Mesendoderm (in vitro differentiated cells): ENCODE measurements around the gene SLC51B.

ENCODE experiments used
- DNase-seq: peaks from one replicate; pipeline ENCODE4 v3.0.0; 2013
- H2AK5ac ChIP-seq: 2 replicates; pipeline ENCODE4 v1.6.1; 2013; ENCODE audit warnings: low read length, inconsistent platforms
- H2BK120ac ChIP-seq: 2 replicates; pipeline ENCODE4 v1.6.1; 2013; ENCODE audit warnings: low read depth, mild to moderate bottlenecking, low read length, moderate library complexity, mixed read lengths
- H2BK15ac ChIP-seq: replicated peaks from 2 replicates; pipeline ENCODE4 v1.6.1; 2013; ENCODE audit warnings: low read depth, mild to moderate bottlenecking, moderate library complexity
- H2BK5ac ChIP-seq: 2 replicates; pipeline ENCODE4 v1.6.1; 2013; ENCODE audit warnings: low read length, inconsistent platforms
- H3K18ac ChIP-seq: 2 replicates; pipeline ENCODE4 v1.6.1; 2013; ENCODE audit warnings: mild to moderate bottlenecking, low read length, mixed read lengths
- H3K23ac ChIP-seq: one replicate; pipeline ENCODE4 v1.6.1; 2013; ENCODE audit warnings: low read length
- H3K27ac ChIP-seq: 2 replicates; pipeline ENCODE4 v1.5.1; 2013; ENCODE audit warnings: low read depth, mild to moderate bottlenecking, inconsistent platforms, low read length, moderate library complexity
- H3K27me3 ChIP-seq: 2 replicates; pipeline ENCODE4 v1.6.1; 2013; ENCODE audit warnings: low read length, control low read depth, mild to moderate bottlenecking, inconsistent platforms; ENCODE audit not compliant: insufficient read depth, poor library complexity
- H3K36me3 ChIP-seq: 2 replicates; pipeline ENCODE4 v1.6.1; 2013; ENCODE audit warnings: low read length, inconsistent platforms; ENCODE audit not compliant: control insufficient read depth, insufficient read depth
- H3K4ac ChIP-seq: one replicate; pipeline ENCODE4 v1.6.1; 2013; ENCODE audit warnings: low read depth, mild to moderate bottlenecking, low read length, moderate library complexity
- H3K4me1 ChIP-seq: 2 replicates; pipeline ENCODE4 v1.6.1; 2013; ENCODE audit warnings: low read depth, low read length, inconsistent platforms; ENCODE audit not compliant: control insufficient read depth
- H3K4me2 ChIP-seq: 2 replicates; pipeline ENCODE4 v1.6.1; 2013; ENCODE audit warnings: low read length
- H3K4me3 ChIP-seq: 2 replicates; pipeline ENCODE4 v1.5.1; 2013; ENCODE audit warnings: mild to moderate bottlenecking, low read length
- H3K56ac ChIP-seq: one replicate; pipeline ENCODE4 v1.6.1; 2013; ENCODE audit warnings: low read length
- H3K79me1 ChIP-seq: 2 replicates; pipeline ENCODE4 v1.6.1; 2013; ENCODE audit warnings: low read length, inconsistent platforms
- H3K79me2 ChIP-seq: 2 replicates; pipeline ENCODE4 v1.6.1; 2013; ENCODE audit warnings: mild to moderate bottlenecking, low read length; ENCODE audit not compliant: control insufficient read depth, insufficient read depth
- H3K9ac ChIP-seq: 2 replicates; pipeline ENCODE4 v1.6.1; 2013; ENCODE audit warnings: low read length, inconsistent platforms
- H4K5ac ChIP-seq: one replicate; pipeline ENCODE4 v1.6.1; 2013; ENCODE audit warnings: low read length
- H4K8ac ChIP-seq: one replicate; pipeline ENCODE4 v1.6.1; 2013; ENCODE audit warnings: low read depth, mild to moderate bottlenecking, control low read depth, low read length, moderate library complexity
- WGBS: extraction: QIAGEN DNeasy Blood & Tissue Kit; methylation state at CpG from one replicate; pipeline ENCODE4 v1.1.7; 2013; ENCODE audit warnings: low lambda C conversion rate, missing lambda C conversion rate; ENCODE audit not compliant: insufficient coverage; ENCODE audit errors: extremely low coverage; 5-methylcytosine and 5-hydroxymethylcytosine counted together

The SLC51B gene

GRCh38 chr15:65100442-65100841, 55.3 kb downstream of the SLC51B start:
- Histone ChIP-seq H4K8ac (no peak overlapping the region), H3K79me1 (no peaks in the 10 kb centered on the region), H3K27ac (no peak overlapping the region), H2BK120ac (no peak overlapping the region), H3K23ac (no peak overlapping the region), H3K4me1 (no peaks in the 10 kb centered on the region), H2AK5ac (no peak overlapping the region), H2BK15ac (no peak overlapping the region), H2BK5ac (no peak overlapping the region), H3K4me2 (no peak overlapping the region), H4K5ac (no peak overlapping the region), H3K56ac (no peak overlapping the region), H3K36me3 (no peaks in the 10 kb centered on the region), H3K79me2 (no peaks in the 10 kb centered on the region), H3K18ac (no peak overlapping the region), H3K4me3 (no peak overlapping the region), H3K27me3 (no peaks in the 10 kb centered on the region), H3K9ac (no peak overlapping the region), H3K4ac (no peak overlapping the region)
- WGBS = no CpG with 5 or more reads among the region's 7 CpGs
- DNase-seq = no peak

DNA sequence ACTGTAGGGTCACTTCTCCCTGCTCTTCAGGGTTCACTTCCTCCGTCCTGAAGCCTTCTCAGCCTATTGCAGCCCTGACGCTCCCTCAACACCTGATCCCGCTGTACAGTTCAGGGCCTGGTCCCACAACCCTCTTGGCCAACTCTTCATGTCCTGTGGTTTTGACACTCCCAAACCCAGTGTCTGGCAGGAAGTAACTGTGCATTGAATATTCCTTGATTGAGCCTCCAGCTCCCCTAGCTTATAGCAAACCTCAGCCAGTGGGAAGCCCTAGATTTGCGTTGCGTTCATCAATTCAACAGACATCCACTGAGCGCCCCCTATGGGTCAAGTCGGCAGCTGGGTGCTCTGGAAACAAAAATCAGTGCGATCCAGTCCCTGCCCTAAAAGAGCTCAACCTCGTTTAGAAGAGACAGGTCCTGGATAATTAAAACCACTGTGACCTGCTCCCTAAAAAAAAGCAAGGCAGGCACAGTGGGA, 56.3 kb downstream of the SLC51B start:
- Histone ChIP-seq H2BK15ac (no peak overlapping the region), H3K18ac (no peak overlapping the region), H3K9ac (peak overlapping the region; percentile 50), H3K4ac (no peak overlapping the region), H2BK120ac (no peak overlapping the region), H3K56ac (peak overlapping the region; percentile 80), H3K79me1 (no peaks in the 10 kb centered on the region), H3K23ac (no peak overlapping the region), H3K4me3 (no peak overlapping the region), H4K8ac (no peak overlapping the region), H3K27me3 (no peaks in the 10 kb centered on the region), H3K4me2 (peak overlapping the region; percentile 87), H2AK5ac (no peak overlapping the region), H3K36me3 (no peaks in the 10 kb centered on the region), H3K27ac (no peak overlapping the region), H3K4me1 (no peaks in the 10 kb centered on the region), H3K79me2 (no peaks in the 10 kb centered on the region), H4K5ac (no peak overlapping the region), H2BK5ac (no peak overlapping the region)
- DNase-seq = peak; percentile 91
- no CpG with 5 or more reads among the region's 9 CpGs for WGBS

GRCh38 chr15:65101891-65102708, 56.9 kb downstream of the SLC51B start:
- Histone ChIP-seq H2BK15ac (no peak overlapping the region), H3K79me1 (no peaks in the 10 kb centered on the region), H3K4me3 (no peak overlapping the region), H3K4me2 (peak overlapping the region; percentile 87), H2BK5ac (no peak overlapping the region), H2AK5ac (no peak overlapping the region), H3K27me3 (no peaks in the 10 kb centered on the region), H3K23ac (no peak overlapping the region), H3K4me1 (no peaks in the 10 kb centered on the region), H3K9ac (peak overlapping the region; percentile 59), H3K79me2 (no peaks in the 10 kb centered on the region), H2BK120ac (no peak overlapping the region), H4K5ac (no peak overlapping the region), H3K27ac (no peak overlapping the region), H3K18ac (peak overlapping the region; percentile 81), H3K56ac (peak overlapping the region; percentile 80), H3K36me3 (no peaks in the 10 kb centered on the region), H3K4ac (peak overlapping the region; percentile 21), H4K8ac (no peak overlapping the region)
- WGBS = no CpG with 5 or more reads among the region's 75 CpGs
- no peak for DNase-seq

DNA sequence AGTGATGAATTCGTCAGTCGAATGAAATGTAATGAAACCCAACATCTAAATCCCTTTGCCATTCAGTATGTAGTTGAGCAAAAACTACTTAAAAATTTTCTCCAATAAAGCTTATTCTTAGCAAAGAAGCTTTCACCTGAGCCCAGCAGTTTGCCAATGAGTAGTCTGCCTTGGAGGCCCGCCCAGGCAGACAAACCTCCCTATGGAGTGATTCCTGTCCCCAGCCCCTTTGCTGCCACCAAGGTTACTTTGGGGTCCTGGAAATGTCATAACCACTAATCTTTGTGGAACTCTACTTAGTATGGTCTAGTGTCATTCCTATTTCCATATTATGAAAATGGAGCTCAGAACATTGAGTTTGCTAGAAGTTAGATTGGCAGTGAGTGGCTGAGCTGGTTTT, 57.7 kb downstream of the SLC51B start:
- no peak overlapping the region for H2BK5ac ChIP-seq

More for the DNA sequence above, 57.7 kb downstream of the SLC51B start:
- no peak overlapping the region for H3K23ac ChIP-seq
- no peaks in the 10 kb centered on the region for H3K79me2 ChIP-seq
- no peak overlapping the region for H4K8ac ChIP-seq
- no peak overlapping the region for H3K4me2 ChIP-seq
- H3K27ac ChIP-seq = no peak overlapping the region
- H3K18ac ChIP-seq = no peak overlapping the region
- no peak overlapping the region for H2BK120ac ChIP-seq
- no peak overlapping the region for H3K56ac ChIP-seq
- H4K5ac ChIP-seq = no peak overlapping the region
- no CpG with 5 or more reads among the region's 3 CpGs for WGBS
- DNase-seq = no peak
- no peaks in the 10 kb centered on the region for H3K36me3 ChIP-seq
- H3K4me1 ChIP-seq = no peaks in the 10 kb centered on the region
- H3K9ac ChIP-seq = no peak overlapping the region
- no peak overlapping the region for H3K4me3 ChIP-seq
- H2BK15ac ChIP-seq = no peak overlapping the region
- H2AK5ac ChIP-seq = no peak overlapping the region
- no peak overlapping the region for H3K4ac ChIP-seq
- H3K79me1 ChIP-seq = no peaks in the 10 kb centered on the region
- no peaks in the 10 kb centered on the region for H3K27me3 ChIP-seq
